ENCODE data around the gene DUSP7. TPM values are rescaled to one million over a fixed set of nuclear protein-coding genes. Genes with fewer than 3 reads are reported as not detected.

The DUSP7 gene
- polyA plus RNA-seq, 3 donors: 2.8 to 36.8 (median 3.9) TPM

- H3K9me3 Mint-ChIP-seq: peaks cover 0 to 2% (median 0%) of the 10 kb centered on the region in 7 donors
- H3K27ac Mint-ChIP-seq: no peak overlapping the region
- no peak overlapping the region for H3K9ac ChIP-seq (ENCODE audit: insufficient read depth, low read length, poor library complexity, severe bottlenecking)
- WGBS (ENCODE audit: insufficient coverage): 100% methylated on average over 10 of the region's 12 CpGs
- H3K27me3 ChIP-seq (ENCODE audit: control insufficient read depth in 2 of 2, insufficient read depth in 2 of 2, low read length in 2 of 2): no peaks in the 10 kb centered on the region
- H3K36me3 Mint-ChIP-seq: peaks cover 2 to 12% of the 10 kb centered on the region in 2 donors
- DNase-seq: no peak
- H3K4me2 ChIP-seq (replicated peaks; ENCODE audit: extremely low read depth, low read length, poor library complexity, severe bottlenecking): no peak overlapping the region
- no peaks in the 10 kb centered on the region for H4K20me1 ChIP-seq (ENCODE audit: insufficient read depth, low read length)
- H3K36me3 ChIP-seq (replicated peaks in 1 of 2; ENCODE audit: control insufficient read depth in 1 of 2, insufficient read depth in 2 of 2, low read length in 2 of 2): peaks cover 0 to 4% of the 10 kb centered on the region in 2 donors
- H3K79me2 ChIP-seq (ENCODE audit: insufficient read depth, low read length): no peaks in the 10 kb centered on the region
- H3K9me3 ChIP-seq (replicated peaks in 1 of 2; ENCODE audit: control insufficient read depth in 1 of 2, insufficient read depth in 1 of 2, low read length in 2 of 2): no peaks in the 10 kb centered on the region
- H3K27ac ChIP-seq (ENCODE audit: low read depth in 1 of 2, low read length in 2 of 2): no peak overlapping the region
- H3K4me1 ChIP-seq (ENCODE audit: control insufficient read depth in 1 of 2, insufficient read depth in 2 of 2, low read length in 2 of 2): peaks cover 36 to 50% of the 10 kb centered on the region in 2 donors
- H2AFZ ChIP-seq (ENCODE audit: insufficient read depth, low read depth, low read length, poor library complexity, severe bottlenecking): no peak overlapping the region
- peaks cover 47% of the 10 kb centered on the region for H3K4me1 Mint-ChIP-seq
- peaks cover 2 to 4% (median 2%) of the 10 kb centered on the region in 3 donors for H3K27me3 Mint-ChIP-seq (ENCODE audit: low read depth in 3 of 3)
- no peak overlapping the region for H3K4me3 Mint-ChIP-seq
- H3K4me3 ChIP-seq (replicated peaks in 1 of 3; ENCODE audit: low read depth in 2 of 3, low read length in 3 of 3): no peak overlapping the region
- no peak for TF ChIP-seq CTCF (IDR thresholded peaks at IDR 0.05)
- intact Hi-C loops (cut with micrococcal nuclease): no loop called here
Measured at GRCh38 chr3:52068730-52069129, 12.4 kb upstream of the DUSP7 start.

GRCh38 chr3:52068055-52068571, 11.7 kb upstream of the DUSP7 start:
- Mint-ChIP-seq H3K4me1 (peaks cover 54% of the 10 kb centered on the region), H3K27ac (no peak overlapping the region), H3K9me3 (peaks cover 0 to 2% (median 0%) of the 10 kb centered on the region in 7 donors), H3K27me3 (ENCODE audit: low read depth in 3 of 3) (peaks cover 2 to 4% (median 2%) of the 10 kb centered on the region in 3 donors), H3K36me3 (peaks cover 0 to 8% of the 10 kb centered on the region in 2 donors), H3K4me3 (no peak overlapping the region)
- H3K27me3 ChIP-seq (ENCODE audit: control insufficient read depth in 2 of 2, insufficient read depth in 2 of 2, low read length in 2 of 2): no peaks in the 10 kb centered on the region
- H3K27ac ChIP-seq (ENCODE audit: low read depth in 1 of 2, low read length in 2 of 2): no peak overlapping the region
- H4K20me1 ChIP-seq (ENCODE audit: insufficient read depth, low read length): no peaks in the 10 kb centered on the region
- H3K4me2 ChIP-seq (replicated peaks; ENCODE audit: extremely low read depth, low read length, poor library complexity, severe bottlenecking): no peak overlapping the region
- 95% methylated on average over 11 of the region's 12 CpGs for WGBS (ENCODE audit: insufficient coverage)
- H2AFZ ChIP-seq (ENCODE audit: insufficient read depth, low read depth, low read length, poor library complexity, severe bottlenecking): no peak overlapping the region
- H3K9me3 ChIP-seq (replicated peaks in 1 of 2; ENCODE audit: control insufficient read depth in 1 of 2, insufficient read depth in 1 of 2, low read length in 2 of 2): no peaks in the 10 kb centered on the region
- TF ChIP-seq CTCF (IDR thresholded peaks at IDR 0.05): no peak
- no peak overlapping the region for H3K4me3 ChIP-seq (replicated peaks in 1 of 3; ENCODE audit: low read depth in 2 of 3, low read length in 3 of 3)
- H3K9ac ChIP-seq (ENCODE audit: insufficient read depth, low read length, poor library complexity, severe bottlenecking): no peak overlapping the region
- no peaks in the 10 kb centered on the region for H3K36me3 ChIP-seq (replicated peaks in 1 of 2; ENCODE audit: control insufficient read depth in 1 of 2, insufficient read depth in 2 of 2, low read length in 2 of 2)
- peaks cover 42 to 56% of the 10 kb centered on the region in 2 donors for H3K4me1 ChIP-seq (ENCODE audit: control insufficient read depth in 1 of 2, insufficient read depth in 2 of 2, low read length in 2 of 2)
- H3K79me2 ChIP-seq (ENCODE audit: insufficient read depth, low read length): no peaks in the 10 kb centered on the region
- intact Hi-C loops (cut with micrococcal nuclease): no loop called here
- no peak for DNase-seq
